ENCODE measurements around the gene AFG1L. TPM values are rescaled to one million over a fixed set of nuclear protein-coding genes. Genes with fewer than 3 reads are reported as not detected.
"Not testable (repeated sequence)": the region's sequence is repeated elsewhere in the genome, so short reads cannot be mapped to it uniquely, and the experiment has no call there.

The AFG1L gene
- total RNA-seq, 1 donor from 2014 or later: 5.2 TPM

- no peak for DNase-seq
Observed at GRCh38 chr6:108355120-108355519, 60.3 kb downstream of the AFG1L start.

GRCh38 chr6:108355890-108356289 lies 61.0 kb downstream of the AFG1L start:
- no peak for DNase-seq

- no peak for DNase-seq
Observed at GRCh38 chr6:108359901-108360882, 65.3 kb downstream of the AFG1L start.

- no peak for DNase-seq
Observed at GRCh38 chr6:108360919-108361311, 66.1 kb downstream of the AFG1L start.

- DNase-seq: no peak
Observed at GRCh38 chr6:108361312-108361932, 66.6 kb downstream of the AFG1L start.

- no peak for DNase-seq
Observed at GRCh38 chr6:108362455-108362854, 67.6 kb downstream of the AFG1L start.

- no peak for DNase-seq
Observed at GRCh38 chr6:108363113-108363512, 68.3 kb downstream of the AFG1L start.

- no peak for DNase-seq
Observed at GRCh38 chr6:108363889-108364313, 69.0 kb downstream of the AFG1L start.

- no peak for DNase-seq
Observed at GRCh38 chr6:108364470-108364869, 69.6 kb downstream of the AFG1L start.

GRCh38 chr6:108365478-108365877 lies 70.6 kb downstream of the AFG1L start:
- DNase-seq: no peak

GRCh38 chr6:108366236-108366635 lies 71.4 kb downstream of the AFG1L start:
- DNase-seq: no peak

- no peak for DNase-seq
Observed at GRCh38 chr6:108368431-108369030, 73.7 kb downstream of the AFG1L start.

- DNase-seq: no peak
Observed at GRCh38 chr6:108380876-108381275, 86.0 kb downstream of the AFG1L start.

- DNase-seq: peak; percentile 18
Observed at GRCh38 chr6:108383981-108384380, 89.1 kb downstream of the AFG1L start.

GRCh38 chr6:108389190-108389589 lies 94.3 kb downstream of the AFG1L start:
- not testable (repeated sequence) for DNase-seq

- no peak for DNase-seq
Observed at GRCh38 chr6:108395297-108395696, 100.4 kb downstream of the AFG1L start.

- DNase-seq: peak; percentile 53
Observed at GRCh38 chr6:108403236-108403635, 108.4 kb downstream of the AFG1L start.

GRCh38 chr6:108406943-108407342 lies 112.1 kb downstream of the AFG1L start:
- DNase-seq: no peak

GRCh38 chr6:108407904-108408827 lies 113.3 kb downstream of the AFG1L start:
- DNase-seq: peak; percentile 17

GRCh38 chr6:108408861-108409260 lies 114.0 kb downstream of the AFG1L start:
- no peak for DNase-seq

- not testable (repeated sequence) for DNase-seq
Observed at GRCh38 chr6:108416047-108416833, 121.4 kb downstream of the AFG1L start.
